Keratinocyte (primary cell): ENCODE data around the gene EXD3. TPM values are rescaled to one million over a fixed set of nuclear protein-coding genes. Genes with fewer than 3 reads are reported as not detected.

Experiments
- DNase-seq: peaks from one replicate; pipeline ENCODE4 v3.0.0-alpha.2; 2011; ENCODE audit warnings: low read depth, missing footprints, low spot score
- FAIRE-seq: peaks from 2 replicates; lab custom pipeline; 2011; peaks lifted over from hg19 to GRCh38; lab: Jason Lieb, UNC
- H2AFZ ChIP-seq: 2 replicates; pipeline ENCODE4 v1.6.0; 2012; ENCODE audit warnings: low read length, control low read depth, inconsistent platforms; ENCODE audit not compliant: control insufficient read depth
- H3K27ac ChIP-seq: 2 replicates; pipeline ENCODE4 v1.5.1; 2011; ENCODE audit warnings: low read length; ENCODE audit not compliant: control insufficient read depth, insufficient read depth
- H3K27me3 ChIP-seq: 3 replicates; pipeline ENCODE4 v1.6.0; 2011; ENCODE audit warnings: low read length; ENCODE audit not compliant: control insufficient read depth, insufficient read depth; ENCODE audit errors: extremely low read depth
- H3K36me3 ChIP-seq, 2 experiments: 2 replicates in 1 of 2; 3 replicates in 1 of 2; pipeline ENCODE4 v1.5.1; 2011; ENCODE audit warnings: low read length in 2 of 2, mild to moderate bottlenecking in 1 of 2; ENCODE audit not compliant: control insufficient read depth in 2 of 2, insufficient read depth in 2 of 2; ENCODE audit errors: extremely low read depth in 1 of 2
- H3K4me1 ChIP-seq: 3 replicates; pipeline ENCODE4 v1.5.1; 2011; ENCODE audit warnings: low read length; ENCODE audit not compliant: control insufficient read depth, insufficient read depth; ENCODE audit errors: extremely low read depth
- H3K4me2 ChIP-seq: 3 replicates; pipeline ENCODE4 v1.6.0; 2011; ENCODE audit warnings: low read depth, low read length; ENCODE audit not compliant: control insufficient read depth, insufficient read depth; ENCODE audit errors: extremely low read depth
- H3K4me3 ChIP-seq, 3 experiments: fragments of 200-600 bp in 1 of 3; sonication (generic) in 1 of 3; 2 replicates in 2 of 3; 3 replicates in 1 of 3; pipeline ENCODE4 v1.5.1; 2011 to 2016; ENCODE audit warnings: low read length in 3 of 3, mild to moderate bottlenecking in 3 of 3, control low read depth in 2 of 3, inconsistent platforms in 1 of 3, low read depth in 1 of 3, mixed read lengths in 1 of 3, mixed run types in 1 of 3, moderate library complexity in 1 of 3; ENCODE audit not compliant: control insufficient read depth in 2 of 3, insufficient read depth in 2 of 3; ENCODE audit errors: extremely low read depth in 1 of 3
- H3K79me2 ChIP-seq: 2 replicates; pipeline ENCODE4 v1.6.0; 2012; ENCODE audit warnings: low read length; ENCODE audit not compliant: control insufficient read depth, insufficient read depth
- H3K9ac ChIP-seq: 3 replicates; pipeline ENCODE4 v1.6.0; 2011; ENCODE audit warnings: low read length; ENCODE audit not compliant: control insufficient read depth, insufficient read depth; ENCODE audit errors: extremely low read depth
- H3K9me1 ChIP-seq: 3 replicates; pipeline ENCODE4 v1.6.0; 2011; ENCODE audit warnings: low read length; ENCODE audit not compliant: control insufficient read depth, insufficient read depth; ENCODE audit errors: extremely low read depth
- H3K9me3 ChIP-seq: 2 replicates; pipeline ENCODE4 v1.5.1; 2012; ENCODE audit warnings: low read depth, low read length; ENCODE audit not compliant: control insufficient read depth
- H4K20me1 ChIP-seq: 3 replicates; pipeline ENCODE4 v1.6.0; 2011; ENCODE audit warnings: low read length; ENCODE audit not compliant: control insufficient read depth, insufficient read depth; ENCODE audit errors: extremely low read depth
- EZH2 ChIP-seq: IDR thresholded peaks from one replicate; pipeline ENCODE4 v1.6.1; 2012; ENCODE audit warnings: inconsistent platforms, mild to moderate bottlenecking, low read length, moderate library complexity
- dilution Hi-C: fragments of 300-500 bp; cut with MboI; formaldehyde crosslinking; loops from one replicate; pipeline ENCODE4 v1.7.0; 2020; ENCODE audit warnings: low sequenced_read_pairs; ENCODE audit not compliant: extremely low pct_ligation_motif_present
- polyA plus RNA-seq, 5 experiments: library from polyadenylated mRNA; depleted of rRNA in 3 of 5; stranded (reverse) in 3 of 5; stranded (forward) in 1 of 5; unstranded in 1 of 5; fragments of >200 nt; gene quantifications; 1 replicate in 1 of 5; 2 replicates in 3 of 5; 3 replicates in 1 of 5; pipeline versions ENCODE4 v1.2.1 to v1.2.3, GENCODE V29; 2011 to 2012; ENCODE audit warnings: missing spikeins in 2 of 5, low read depth in 1 of 5, low replicate concordance in 1 of 5
- TF ChIP-seq, protein P1 (sequence below), 3 experiments: IDR thresholded peaks in 1 of 3; conservative IDR thresholded peaks in 1 of 3; optimal IDR thresholded peaks in 1 of 3; 2 replicates in 2 of 3; 3 replicates in 1 of 3; pipeline versions ENCODE3 to v1.5.1; 2011; ENCODE audit warnings: low read length in 3 of 3, mild to moderate bottlenecking in 3 of 3, moderate library complexity in 2 of 3, control low read depth in 1 of 3, inconsistent platforms in 1 of 3; ENCODE audit not compliant: insufficient read depth in 2 of 3; ENCODE audit errors: extremely low read depth in 1 of 3

Gene EXD3
- polyA plus RNA-seq, 1 donor (not counting 4 experiments of a cell fraction or from before 2014, with no cell fraction given) = 1.5 TPM

DNA sequence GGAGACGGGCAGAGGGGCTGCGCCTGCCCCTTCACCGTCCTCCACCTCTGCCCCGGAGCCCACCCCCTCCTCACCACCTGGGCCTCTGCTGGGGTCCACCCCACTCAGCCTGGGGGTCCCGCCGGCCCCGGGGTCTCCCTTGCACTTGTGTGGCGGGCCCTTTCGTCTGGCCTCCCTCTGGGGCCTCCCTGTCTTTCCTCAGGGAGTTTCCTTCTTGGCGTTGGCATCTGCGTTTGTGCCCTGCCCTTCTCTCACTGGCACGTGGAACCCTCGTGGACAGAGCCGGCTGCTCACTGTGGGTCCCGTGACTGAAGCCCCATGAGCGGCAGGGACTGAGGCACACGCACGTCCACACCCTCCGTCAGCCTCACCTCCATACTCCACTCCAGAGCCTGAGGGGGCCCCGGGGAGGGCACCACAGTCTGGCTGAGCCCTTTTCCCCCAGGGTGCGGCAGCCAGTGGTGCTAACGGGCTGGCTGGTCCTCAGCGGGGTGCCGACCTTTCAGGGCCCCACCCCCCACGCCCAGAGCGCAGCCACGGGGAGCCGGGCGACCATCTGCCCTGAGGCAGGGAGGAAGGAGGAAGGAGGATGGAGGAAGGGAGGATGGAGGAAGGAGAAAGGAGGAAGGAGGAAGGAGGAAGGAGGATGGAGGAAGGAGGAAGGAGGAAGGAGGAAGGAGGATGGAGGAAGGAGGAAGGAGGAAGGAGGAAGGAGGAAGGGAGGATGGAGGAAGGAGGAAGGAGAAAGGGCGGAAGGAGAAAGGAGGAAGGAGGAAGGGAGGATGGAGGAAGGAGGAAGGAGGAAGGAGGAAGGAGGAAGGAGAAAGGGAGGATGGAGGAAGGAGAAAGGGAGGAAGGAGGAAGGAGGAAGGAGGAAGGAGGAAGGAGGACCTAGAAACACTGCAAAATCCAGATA, 67.9 kb downstream of the EXD3 start:
- FAIRE-seq (peak; percentile 41), DNase-seq (no peak)
- Histone ChIP-seq H3K36me3 (no peaks in the 10 kb centered on the region), H3K79me2 (no peaks in the 10 kb centered on the region), H2AFZ (no peak overlapping the region), H3K27ac (no peak overlapping the region), H4K20me1 (no peaks in the 10 kb centered on the region), H3K4me2 (no peak overlapping the region), H3K27me3 (no peaks in the 10 kb centered on the region), H3K4me1 (no peaks in the 10 kb centered on the region), H3K4me3 (no peak overlapping the region), H3K9me1 (no peaks in the 10 kb centered on the region), H3K9me3 (peaks cover 23% of the 10 kb centered on the region), H3K9ac (no peak overlapping the region)
- dilution Hi-C loops = no loop called here
- TF ChIP-seq EZH2 = no peak
- TF ChIP-seq, protein P1, sequence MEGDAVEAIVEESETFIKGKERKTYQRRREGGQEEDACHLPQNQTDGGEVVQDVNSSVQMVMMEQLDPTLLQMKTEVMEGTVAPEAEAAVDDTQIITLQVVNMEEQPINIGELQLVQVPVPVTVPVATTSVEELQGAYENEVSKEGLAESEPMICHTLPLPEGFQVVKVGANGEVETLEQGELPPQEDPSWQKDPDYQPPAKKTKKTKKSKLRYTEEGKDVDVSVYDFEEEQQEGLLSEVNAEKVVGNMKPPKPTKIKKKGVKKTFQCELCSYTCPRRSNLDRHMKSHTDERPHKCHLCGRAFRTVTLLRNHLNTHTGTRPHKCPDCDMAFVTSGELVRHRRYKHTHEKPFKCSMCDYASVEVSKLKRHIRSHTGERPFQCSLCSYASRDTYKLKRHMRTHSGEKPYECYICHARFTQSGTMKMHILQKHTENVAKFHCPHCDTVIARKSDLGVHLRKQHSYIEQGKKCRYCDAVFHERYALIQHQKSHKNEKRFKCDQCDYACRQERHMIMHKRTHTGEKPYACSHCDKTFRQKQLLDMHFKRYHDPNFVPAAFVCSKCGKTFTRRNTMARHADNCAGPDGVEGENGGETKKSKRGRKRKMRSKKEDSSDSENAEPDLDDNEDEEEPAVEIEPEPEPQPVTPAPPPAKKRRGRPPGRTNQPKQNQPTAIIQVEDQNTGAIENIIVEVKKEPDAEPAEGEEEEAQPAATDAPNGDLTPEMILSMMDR (optimal IDR thresholded peaks at IDR 0.05 in 1 of 3, IDR thresholded peaks at IDR 0.05 in 1 of 3, conservative IDR thresholded peaks at IDR 0.05 in 1 of 3; ENCODE audit: extremely low read depth in 1 of 3, insufficient read depth in 2 of 3, low read length in 3 of 3) = no peak

DNA sequence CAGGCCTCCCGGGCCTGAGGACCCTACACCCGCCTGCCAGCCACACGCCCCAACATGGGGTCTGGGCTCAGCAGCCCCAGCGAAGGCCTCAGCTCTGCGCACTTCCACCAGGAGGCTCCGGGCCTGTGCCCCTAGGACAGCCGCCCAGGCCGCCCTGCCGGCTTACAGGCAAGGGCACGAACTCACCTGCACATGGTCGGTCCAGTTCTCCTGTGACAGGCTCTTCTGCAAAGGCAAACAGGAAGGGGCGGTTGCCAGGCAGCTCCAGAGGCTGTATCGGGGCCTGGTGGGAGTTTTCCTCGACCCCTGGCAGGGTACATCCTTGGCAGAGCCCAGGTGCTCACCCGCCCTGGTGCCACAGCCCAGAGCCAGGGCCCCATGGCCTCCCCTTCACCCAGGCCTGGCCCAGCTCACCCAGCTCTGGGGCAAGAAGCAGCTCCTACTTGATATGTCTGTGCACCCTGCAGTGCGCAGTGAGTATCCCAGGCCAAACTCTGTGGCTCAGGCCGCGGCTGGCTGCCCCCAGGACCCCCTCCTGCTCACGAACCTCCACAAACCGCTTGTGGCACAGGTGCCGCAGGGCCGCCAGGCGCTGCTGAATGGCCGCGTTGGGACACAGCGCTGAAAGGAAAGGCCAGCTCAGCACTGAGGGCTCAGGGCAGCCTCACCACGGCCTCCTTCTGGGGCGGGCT, 68.7 kb downstream of the EXD3 start:
- dilution Hi-C loops = no loop called here
- H3K4me1 ChIP-seq = no peaks in the 10 kb centered on the region
- no peak overlapping the region for H3K4me3 ChIP-seq
- no peaks in the 10 kb centered on the region for H3K27me3 ChIP-seq
- no peaks in the 10 kb centered on the region for H3K79me2 ChIP-seq
- H4K20me1 ChIP-seq = no peaks in the 10 kb centered on the region
- no peaks in the 10 kb centered on the region for H3K9me1 ChIP-seq
- no peaks in the 10 kb centered on the region for H3K36me3 ChIP-seq
- FAIRE-seq (no peak), DNase-seq (no peak)
- no peak overlapping the region for H3K9ac ChIP-seq
- H3K27ac ChIP-seq = no peak overlapping the region
- H3K9me3 ChIP-seq = peaks cover 20% of the 10 kb centered on the region
- TF ChIP-seq, protein P1 (optimal IDR thresholded peaks at IDR 0.05 in 1 of 3, IDR thresholded peaks at IDR 0.05 in 1 of 3, conservative IDR thresholded peaks at IDR 0.05 in 1 of 3; ENCODE audit: extremely low read depth in 1 of 3, insufficient read depth in 2 of 3, low read length in 3 of 3) = no peak
- no peak for TF ChIP-seq EZH2
- H3K4me2 ChIP-seq = no peak overlapping the region
- no peak overlapping the region for H2AFZ ChIP-seq
